Non-pigmented ciliary epithelial cell (primary cell): Measurements from ENCODE around the gene TMEM243.
"Not testable (repeated sequence)": the region's sequence is repeated elsewhere in the genome, so short reads cannot be mapped to it uniquely, and the experiment has no call there.

Experiments
- DNase-seq: peaks from one replicate; pipeline ENCODE4 v3.0.0-alpha.2; 2010; ENCODE audit warnings: low read depth

Gene TMEM243, protein sequence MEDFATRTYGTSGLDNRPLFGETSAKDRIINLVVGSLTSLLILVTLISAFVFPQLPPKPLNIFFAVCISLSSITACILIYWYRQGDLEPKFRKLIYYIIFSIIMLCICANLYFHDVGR

DNA sequence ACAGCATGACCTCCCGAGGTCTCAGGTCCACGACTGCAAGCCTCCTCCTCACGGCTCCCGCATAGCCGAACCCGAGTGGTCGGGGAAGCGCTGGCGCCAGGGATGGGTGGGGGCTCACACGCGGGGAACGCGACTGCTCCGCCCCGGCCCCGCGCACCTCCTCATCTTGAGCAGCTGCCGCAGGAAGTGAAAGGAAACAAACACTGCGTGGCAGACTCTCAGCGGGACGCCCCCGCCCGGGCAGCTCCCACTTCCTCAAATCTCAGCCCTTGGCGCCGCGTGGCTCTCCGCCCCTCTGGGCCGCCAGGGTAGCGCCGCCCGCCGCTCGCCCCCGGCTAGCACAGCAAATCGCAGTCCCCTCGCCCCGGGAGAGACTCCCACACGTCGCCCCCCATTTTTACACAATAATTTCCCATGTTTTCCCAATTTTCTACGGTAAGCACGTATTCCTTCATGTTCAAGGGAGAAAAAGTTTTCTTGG, at the start of gene TMEM243:
TMEM243 (minus strand) TSS at position 188 of the 481 bp plus-strand sequence. CDS start 229 bp downstream, outside the sequence.
- DNase-seq = no peak

DNA sequence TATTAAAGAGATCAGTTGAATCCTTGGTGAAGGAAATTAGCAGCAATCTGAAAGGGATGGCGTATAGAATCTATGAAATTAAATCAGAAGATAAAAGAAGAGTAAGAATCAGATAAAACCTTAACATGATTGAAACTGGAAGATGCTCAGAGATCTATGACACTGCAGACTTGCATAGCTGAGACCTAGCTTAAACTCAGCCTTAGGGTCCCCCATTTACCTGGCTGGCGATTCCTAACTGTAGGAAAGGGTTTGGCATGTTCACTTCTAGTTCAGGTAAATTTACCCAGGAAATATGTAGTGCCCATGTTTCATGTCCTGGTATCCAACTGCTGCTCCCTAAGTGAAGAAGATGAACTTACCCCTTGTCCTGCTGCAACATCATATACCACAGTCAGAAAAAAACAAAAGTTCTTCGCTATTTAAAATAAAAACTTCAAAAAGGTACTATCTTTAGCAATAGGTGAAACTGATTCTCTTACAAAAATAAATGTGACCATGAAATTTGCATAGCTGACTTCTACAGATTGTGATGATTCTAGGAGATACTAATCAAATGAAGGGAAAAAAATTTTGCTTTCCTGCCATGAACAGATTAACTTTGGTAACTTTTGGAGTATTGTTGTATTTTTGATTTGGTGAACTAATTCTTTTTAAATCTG, 47.8 kb upstream of the TMEM243 start:
- no peak for DNase-seq

DNA sequence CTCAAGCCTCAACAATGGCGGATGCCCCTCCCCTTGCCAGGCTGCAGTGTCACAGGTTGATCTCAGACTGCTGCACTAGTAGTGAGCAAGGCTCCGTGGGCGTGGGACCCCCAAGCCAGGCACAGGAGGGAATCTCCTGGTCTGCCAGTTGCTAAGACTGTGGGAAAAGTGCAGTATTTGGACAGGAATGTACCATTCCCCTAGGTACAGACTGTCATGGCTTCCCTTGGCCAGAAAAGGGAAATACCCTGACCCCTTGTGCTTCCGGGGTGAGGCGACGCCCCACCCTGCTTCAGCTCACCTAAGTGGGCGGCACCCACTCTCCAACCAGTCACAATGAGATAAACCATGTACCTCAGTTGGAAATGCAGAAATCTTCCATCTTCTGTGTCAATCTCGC, 44.0 kb upstream of the TMEM243 start:
- DNase-seq = no peak

DNA sequence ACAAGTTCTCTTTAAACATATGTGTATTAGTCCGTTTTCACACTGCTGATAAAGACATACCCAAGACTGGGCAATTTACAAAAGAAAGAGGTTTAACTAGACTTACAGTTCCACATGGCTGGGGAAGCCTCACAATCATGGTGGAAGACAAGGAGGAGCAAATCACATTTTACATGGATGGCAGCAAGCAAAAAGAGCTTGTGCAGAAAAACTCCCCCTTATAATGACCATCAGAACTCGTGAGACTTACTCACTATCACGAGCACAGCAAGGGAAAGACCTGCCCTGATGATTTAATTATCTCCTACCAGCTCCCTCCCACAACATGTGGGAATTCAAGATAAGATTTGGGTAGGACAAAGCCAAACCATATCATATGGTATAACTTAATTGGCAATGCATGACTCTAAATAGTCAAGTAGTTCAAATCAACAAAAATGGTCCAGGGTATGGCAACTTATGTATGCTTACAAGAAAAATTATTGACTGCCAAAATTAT, 34.1 kb upstream of the TMEM243 start:
- DNase-seq = no peak

DNA sequence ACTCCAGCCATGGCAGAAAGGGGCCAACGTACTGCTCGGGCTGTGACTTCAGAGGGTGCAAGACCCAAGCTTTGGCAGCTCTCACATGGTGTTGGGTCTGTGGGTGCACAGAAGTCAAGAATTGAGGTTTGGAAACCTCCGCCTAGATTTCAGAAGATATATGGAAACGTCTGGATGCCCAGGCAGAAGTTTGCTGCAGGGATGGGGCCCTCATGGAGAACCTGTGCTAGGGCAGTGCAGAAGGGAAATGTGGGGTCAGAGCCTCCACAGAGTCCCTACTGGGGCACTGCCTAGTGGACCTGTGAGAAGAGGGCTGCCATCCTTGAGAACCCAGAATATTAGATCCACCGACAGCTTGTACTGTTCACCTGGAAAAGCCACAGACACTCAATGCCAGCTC, 26.1 kb upstream of the TMEM243 start:
- not testable (repeated sequence) for DNase-seq

DNA sequence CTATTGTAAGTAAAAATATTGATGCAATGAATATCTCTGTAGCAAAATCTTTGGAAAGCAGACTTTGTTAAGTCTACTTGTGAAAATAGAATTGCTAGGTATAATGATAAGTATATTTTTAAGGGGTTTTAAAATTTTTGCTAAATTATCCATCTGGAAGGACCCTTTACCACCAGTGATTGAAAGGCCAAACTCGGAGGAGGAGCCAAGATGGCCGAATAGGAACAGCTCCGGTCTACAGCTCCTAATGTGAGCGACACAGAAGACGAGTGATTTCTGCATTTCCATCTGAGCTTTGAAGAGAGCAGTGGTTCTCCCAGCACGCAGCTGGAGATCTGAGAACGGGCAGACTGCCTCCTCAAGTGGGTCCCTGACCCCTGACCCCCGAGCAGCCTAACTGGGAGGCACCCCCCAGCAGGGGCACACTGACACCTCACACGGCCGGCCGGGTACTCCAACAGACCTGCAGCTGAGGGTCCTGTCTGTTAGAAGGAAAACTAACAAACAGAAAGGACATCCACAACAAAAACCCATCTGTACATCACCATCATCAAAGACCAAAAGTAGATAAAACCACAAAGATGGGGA, 19.0 kb upstream of the TMEM243 start:
- not testable (repeated sequence) for DNase-seq

DNA sequence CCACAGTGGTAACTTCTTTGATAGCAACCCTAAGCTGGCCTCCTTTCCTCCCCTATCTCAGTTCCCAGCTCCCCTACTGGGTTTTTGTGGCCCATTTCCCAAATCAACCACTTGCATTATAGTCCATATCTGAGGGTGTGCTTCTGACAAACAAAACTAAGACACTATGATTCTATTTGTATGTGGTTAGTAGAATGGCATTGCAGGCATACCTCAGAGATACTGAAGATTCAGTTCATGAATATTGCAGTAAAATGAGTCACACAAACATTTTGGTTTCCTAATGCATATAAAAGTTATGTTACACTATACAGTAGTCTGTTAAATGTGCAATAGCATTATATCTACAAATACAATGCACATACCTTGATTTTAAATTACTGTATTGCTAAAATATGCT, 15.4 kb upstream of the TMEM243 start:
- no peak for DNase-seq

DNA sequence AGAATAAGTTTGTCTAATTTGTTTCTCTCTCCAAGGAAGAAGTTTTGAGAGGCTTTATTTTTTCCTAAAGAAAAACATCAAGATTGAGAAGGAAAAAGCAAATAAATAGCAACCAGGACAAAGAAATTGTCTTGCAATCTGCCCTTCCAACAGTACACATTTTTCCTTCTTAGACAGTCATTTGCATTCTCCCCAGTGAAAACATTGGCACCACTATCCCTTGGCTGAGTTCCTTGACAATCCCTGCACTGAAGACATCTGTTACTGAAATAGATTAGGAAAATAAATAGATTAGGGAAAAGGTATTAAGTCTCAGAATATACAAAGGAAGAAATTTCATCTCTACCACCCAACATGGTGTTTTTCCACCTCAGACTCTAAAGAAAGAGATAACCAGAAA, 12.2 kb upstream of the TMEM243 start:
- DNase-seq = no peak

DNA sequence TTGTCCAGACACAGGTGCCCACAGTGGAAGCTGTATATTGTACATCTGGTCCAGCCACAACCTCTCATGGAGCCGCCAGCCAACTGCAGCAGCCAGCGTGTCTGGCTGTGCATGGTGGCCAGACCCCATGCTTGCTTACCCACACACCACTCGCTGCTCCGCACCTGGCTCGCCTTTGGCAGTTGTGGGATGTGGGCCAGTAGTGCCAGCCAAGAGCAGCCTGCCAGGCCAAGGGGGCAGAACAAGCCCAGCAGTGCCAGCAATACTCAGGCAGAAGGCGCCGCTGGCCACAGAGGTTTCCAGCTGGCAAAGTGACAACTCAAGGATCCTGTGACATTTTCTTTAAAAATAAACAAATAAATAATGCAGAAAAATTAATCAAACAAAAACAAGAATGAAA, 11.7 kb upstream of the TMEM243 start:
- no peak for DNase-seq

DNA sequence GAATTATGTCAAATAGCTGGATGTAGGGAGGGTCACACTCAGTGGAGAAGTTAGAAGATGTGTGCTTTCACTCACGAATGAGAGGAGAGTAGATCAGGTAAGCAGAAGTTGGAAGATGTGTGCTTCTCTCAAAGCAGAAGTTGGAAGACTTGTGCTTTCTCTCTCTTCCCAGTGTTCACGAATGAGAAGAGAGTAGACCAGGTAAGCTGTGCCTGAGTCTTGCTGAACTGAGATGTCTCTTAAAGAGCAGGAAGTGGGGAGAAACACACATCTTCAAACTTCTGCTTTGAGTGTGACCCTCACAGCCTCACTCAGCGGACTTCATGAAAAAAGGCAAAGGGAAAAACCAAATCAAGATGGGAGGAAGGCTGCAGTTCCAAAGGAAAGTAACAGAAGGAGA, 7.0 kb upstream of the TMEM243 start:
- DNase-seq = no peak

DNA sequence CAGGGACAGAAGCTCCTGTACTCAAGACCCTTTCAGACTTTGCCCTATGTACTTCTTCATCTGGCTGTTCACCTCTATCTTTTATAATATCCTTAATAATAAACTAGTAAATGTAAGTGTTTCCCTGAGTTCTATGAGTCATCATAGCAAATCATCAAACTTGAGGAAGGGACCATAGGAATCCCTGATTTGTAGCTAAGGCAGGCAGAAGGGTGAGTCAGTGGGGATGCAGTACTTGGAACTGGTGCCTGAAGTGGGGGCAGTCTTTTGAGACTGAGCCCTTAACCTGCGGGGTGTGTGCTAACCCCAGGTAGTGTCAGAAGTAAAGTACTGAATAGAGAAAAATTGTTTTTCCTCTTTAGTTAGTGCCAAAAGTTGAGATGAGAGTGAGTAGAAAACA, 6.2 kb upstream of the TMEM243 start:
- no peak for DNase-seq

DNA sequence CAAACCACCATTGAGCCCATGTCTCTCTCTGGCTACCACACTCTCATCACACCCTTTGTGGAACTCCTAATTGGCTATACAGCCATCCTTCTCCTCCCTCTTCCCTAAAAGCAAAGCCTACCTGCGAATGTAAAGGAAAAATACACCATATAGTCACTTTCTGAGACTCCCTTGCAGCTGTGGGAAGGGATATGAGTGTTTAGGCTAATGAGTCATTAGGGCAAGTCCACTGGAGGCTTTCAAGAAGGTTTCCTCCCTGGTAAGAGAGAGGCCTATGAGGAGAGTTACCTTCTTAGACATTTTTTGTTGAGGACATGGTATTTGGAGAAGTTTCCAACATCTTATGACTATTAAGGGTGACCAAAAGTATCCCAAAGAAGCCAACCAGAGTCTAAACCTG, 4.1 kb upstream of the TMEM243 start:
- DNase-seq = no peak

DNA sequence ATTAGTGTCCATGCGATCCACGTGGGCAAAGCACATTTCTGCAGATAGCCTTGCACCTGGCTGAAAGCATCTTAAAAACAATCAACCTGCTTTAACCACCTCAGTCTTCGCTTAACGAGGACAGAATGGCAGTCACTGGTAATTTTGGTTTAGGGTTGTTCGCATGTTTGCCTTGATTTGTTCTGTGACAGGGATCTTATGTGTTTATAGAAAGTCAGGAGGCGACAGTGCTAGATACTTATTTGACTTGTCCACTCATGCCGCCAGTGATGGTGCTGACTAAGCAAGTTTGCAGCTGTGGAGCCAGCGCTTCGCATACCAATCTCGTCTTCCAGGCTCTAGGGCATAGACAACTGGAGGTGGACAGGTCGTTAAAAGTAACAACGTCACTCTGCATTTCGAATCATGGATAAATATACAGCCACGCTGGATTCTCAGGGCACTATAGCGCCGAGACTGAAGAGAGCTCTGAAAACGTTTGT, 1.2 kb upstream of the TMEM243 start:
- DNase-seq = no peak

DNA sequence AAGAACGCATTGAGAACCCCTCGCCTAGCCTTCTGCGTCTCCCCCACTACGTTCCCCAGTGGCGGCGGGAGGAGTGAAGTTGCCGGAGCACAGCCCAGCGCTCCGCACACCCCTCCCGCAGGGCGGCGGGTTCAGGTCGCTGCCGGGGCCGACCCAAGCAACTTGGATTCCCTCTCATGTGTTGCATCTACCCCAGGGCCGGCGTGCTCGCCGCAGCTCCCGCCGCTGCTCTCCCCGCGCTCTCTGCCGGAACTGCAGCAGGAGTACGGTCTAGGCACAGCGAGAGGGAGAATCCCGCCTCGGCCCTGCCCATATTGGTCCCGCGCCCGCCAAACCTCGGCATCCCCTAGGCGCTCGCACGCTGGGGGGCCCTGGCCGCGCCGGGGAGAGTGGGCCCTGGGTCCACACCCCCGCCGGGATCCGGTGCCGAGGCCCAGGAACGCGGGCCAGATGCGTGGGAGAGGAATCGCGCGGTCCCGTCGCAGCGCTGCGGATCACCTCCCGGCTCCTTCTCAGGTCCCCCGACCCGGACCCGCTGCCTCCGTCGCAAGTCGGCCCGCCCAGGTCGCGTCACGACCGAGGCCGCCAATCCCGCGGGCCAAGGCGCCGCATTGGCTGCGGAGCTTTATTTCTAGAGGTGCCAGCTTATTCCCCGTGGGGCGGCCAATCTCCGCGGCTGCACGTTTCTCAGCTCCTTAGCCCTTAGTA, 648 bp upstream of the TMEM243 start:
- no peak for DNase-seq

DNA sequence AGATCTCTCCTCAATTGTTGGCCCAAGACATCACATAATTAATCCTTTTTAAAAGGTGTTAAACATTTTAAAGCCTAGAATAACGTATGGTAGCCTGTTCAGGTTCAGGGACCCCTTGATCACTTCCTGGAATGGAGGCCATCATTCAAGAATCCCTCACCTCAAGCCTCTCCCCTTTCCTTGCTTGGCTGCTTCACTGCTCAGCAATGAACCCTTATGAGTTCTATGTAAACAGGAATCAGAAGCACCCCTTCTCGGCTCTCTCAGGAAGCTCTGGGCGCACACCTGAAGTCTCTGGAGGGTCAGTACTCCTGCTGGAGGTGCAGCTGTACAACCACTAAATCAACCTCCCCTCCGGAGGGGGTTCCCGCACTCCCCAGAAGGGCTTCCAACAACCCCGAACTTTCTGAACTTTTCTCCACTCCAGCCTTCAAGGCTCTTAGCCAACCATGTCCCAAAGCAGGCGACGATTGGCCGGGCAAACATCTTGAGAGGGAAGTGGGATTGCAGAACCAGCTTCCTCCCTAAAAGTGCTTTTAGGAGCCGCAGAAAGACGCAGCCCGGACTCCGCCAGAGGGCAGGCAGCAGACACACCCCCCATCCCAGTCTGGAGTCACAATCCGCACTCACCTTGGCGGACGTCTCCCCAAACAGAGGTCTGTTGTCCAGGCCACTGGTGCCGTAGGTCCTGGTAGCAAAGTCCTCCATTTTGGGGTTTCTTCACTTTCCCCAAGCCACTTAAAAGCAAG, 562 bp downstream of the TMEM243 start:
- no peak for DNase-seq

DNA sequence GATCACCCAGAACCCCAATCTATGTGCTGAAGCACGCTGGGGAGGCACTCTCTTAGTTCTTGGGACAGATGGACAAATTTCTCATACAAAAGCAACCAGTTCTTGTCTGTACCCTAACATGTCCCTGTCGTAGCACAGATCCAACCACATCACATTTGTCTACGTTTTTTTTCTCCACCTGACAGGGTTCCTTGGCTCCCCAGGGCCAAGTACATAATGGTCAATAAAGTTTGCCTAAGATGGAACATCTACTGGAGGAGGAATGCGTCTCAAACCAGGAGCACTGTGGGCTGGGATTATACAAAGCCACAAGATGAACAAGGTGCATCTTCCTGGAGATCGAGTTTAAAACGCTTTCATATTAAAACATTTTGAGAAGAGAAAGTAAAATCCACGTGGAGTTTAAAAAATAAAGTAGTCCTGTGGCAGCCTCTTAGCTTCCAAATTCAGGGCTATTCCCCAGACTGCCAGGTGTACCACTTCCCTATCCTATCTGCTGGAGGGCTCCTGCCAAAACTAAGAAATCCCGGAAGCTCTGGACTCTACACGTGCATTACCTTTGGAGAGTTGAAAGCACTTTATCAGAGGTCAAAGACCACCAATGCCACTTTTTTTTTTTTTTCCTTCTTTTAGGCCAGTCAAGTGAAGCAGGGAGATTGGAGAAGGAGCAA, 1.4 kb downstream of the TMEM243 start:
- DNase-seq = no peak

DNA sequence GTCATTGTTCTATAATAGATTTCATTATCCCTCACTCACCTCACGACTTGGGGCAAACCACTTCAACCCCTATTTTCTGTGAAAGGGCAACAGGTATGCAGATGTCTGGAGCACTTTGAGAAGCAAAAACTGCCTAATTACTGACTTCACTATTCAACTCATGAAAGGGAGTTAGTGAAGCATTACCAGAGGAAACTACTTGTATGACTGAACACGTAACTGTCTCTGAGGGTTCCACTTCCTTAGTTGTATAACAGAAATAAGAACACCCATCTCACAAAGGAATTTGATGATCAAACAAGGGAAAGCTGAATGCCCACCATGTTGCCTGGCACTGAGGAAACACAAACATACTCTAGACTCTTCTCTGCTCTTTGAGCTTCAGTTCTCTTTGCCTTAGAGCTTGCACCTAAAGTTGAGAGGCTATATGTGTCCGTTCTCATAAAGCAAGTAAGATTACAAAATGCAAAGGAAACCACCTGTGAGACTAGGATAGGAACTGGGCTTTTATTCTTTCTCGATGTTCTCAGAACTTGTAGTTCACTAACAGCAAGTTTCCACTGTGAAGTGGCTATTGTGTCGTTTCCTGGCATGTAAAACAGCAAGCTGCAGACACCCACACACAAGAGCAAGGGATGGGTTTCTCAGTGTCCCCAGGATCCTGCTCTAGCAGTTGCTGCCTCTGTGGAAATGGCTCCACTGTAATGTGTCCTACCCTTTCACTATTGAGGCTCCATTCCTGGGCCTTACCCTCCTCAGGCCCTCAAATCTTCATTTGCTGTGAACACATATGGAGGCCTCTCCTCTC, 2.6 kb downstream of the TMEM243 start:
- DNase-seq = no peak

DNA sequence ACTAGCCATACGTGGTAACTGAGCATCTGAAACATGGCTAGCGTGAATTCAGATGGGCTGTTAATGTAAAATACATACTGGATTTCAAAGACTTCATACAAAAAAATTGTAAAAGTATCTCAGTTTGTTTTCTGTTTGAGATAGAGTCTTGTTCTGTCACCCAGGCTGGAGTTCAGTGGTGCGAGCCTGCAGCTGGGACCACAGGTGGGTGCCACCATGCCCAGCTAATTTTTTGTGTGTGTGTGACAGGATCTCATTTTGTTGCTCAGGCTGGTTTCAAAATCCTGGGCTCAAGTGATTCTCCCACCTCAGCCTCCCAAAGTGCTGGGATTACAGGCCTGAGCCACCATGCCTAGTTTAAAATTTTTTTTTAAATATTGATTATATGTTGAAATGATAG, 4.5 kb downstream of the TMEM243 start:
- DNase-seq = no peak

DNA sequence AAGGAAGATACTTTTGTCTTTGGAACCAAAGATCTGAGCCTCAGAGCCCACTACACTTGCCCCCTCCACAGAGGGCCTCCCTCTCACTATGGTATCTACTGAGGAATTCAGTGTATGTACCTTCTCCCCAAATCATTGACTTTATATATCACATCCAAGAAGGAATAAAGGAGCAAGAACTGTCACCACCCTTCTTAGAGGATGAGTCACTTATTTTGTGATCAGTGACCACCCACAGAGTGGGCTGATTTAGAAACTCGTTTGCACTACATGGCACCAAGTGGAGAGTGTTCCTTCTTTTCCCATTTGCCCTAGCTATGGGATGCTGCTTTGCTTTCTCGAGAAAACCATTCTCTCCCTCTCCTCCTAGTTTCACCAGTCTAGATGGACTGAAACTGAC, 5.7 kb downstream of the TMEM243 start:
- DNase-seq = no peak

DNA sequence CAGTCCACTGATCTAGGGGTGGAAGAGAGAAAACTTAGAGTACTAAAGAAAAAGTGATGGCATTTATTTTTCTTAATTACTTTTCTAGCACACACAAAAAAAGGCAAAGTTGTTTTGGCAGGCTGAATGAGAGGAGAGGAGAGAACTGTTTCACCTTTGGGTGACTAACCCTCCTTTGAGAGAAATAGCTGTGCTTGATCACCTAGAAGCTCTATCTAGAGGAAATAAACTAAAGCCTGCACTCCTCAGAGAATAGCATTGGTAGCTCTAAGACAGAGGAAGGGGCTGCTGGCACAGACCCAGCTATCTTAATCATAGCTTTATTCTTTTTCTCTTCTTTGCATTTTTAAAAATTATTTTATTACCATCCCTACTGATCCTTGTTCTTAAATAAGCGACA, 6.3 kb downstream of the TMEM243 start:
- no peak for DNase-seq

DNA sequence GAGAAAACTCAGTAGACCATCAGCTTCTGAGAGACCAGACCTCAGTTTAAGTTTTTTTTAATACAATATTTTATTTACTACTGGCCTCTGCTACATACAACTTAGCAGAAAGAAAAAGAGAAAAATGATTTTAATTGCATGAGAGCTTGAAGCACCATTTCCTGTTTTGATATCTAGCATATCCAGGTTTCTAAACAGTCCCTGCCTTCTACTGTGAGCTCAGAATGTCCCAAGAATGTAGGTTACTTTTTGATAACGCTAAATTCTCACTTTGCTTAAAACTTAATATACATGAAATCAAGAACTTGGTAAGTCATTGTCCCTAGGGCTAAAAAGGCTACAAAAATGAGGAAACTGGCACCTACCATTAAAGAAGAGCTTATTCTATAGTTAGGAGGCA, 7.0 kb downstream of the TMEM243 start:
- no peak for DNase-seq
